Neuronal stem cell (in vitro differentiated cells): Measurements from ENCODE around the gene STAT1. TPM values are rescaled to one million over a fixed set of nuclear protein-coding genes. Genes with fewer than 3 reads are reported as not detected.

ENCODE experiments used
- DNase-seq: peaks from one replicate; pipeline ENCODE4 v3.0.0-alpha.2; 2013; ENCODE audit warnings: low spot score
- H2AFZ ChIP-seq: one replicate; pipeline ENCODE4 v1.6.1; 2013; ENCODE audit warnings: mild to moderate bottlenecking, low read length, inconsistent platforms
- H2AK5ac ChIP-seq: 2 replicates; pipeline ENCODE4 v1.6.1; 2013; ENCODE audit warnings: low read depth, mild to moderate bottlenecking, inconsistent platforms, low read length, moderate library complexity, mixed read lengths
- H2BK120ac ChIP-seq: 2 replicates; pipeline ENCODE4 v1.6.1; 2013; ENCODE audit warnings: low read depth, mild to moderate bottlenecking, inconsistent platforms, low read length, moderate library complexity, mixed read lengths
- H2BK12ac ChIP-seq: one replicate; pipeline ENCODE4 v1.6.1; 2013; ENCODE audit warnings: low read length, inconsistent platforms
- H2BK15ac ChIP-seq: 2 replicates; pipeline ENCODE4 v1.6.1; 2013; ENCODE audit warnings: mild to moderate bottlenecking, low read length, inconsistent platforms, mixed read lengths
- H2BK5ac ChIP-seq: one replicate; pipeline ENCODE4 v1.6.1; 2013; ENCODE audit warnings: inconsistent platforms, mild to moderate bottlenecking, low read length, moderate library complexity
- H3K14ac ChIP-seq: one replicate; pipeline ENCODE4 v1.6.1; 2013; ENCODE audit warnings: low read length, inconsistent platforms
- H3K18ac ChIP-seq: 2 replicates; pipeline ENCODE4 v1.6.1; 2013; ENCODE audit warnings: low read length, inconsistent platforms
- H3K23ac ChIP-seq: 2 replicates; pipeline ENCODE4 v1.6.1; 2013; ENCODE audit warnings: low read depth, mild to moderate bottlenecking, mixed read lengths, low read length, inconsistent platforms; ENCODE audit not compliant: poor library complexity
- H3K27ac ChIP-seq: replicated peaks from 3 replicates; pipeline ENCODE4 v1.5.1; 2013; ENCODE audit warnings: low read length, inconsistent platforms
- H3K27me3 ChIP-seq, 3 experiments: 2 replicates each; pipeline ENCODE4 v1.6.1; 2013; ENCODE audit warnings: low read length in 3 of 3, mild to moderate bottlenecking in 2 of 3, inconsistent platforms in 1 of 3, low read depth in 1 of 3, mixed read lengths in 1 of 3, moderate library complexity in 1 of 3; ENCODE audit not compliant: control insufficient read depth in 3 of 3, insufficient read depth in 3 of 3
- H3K36me3 ChIP-seq, 2 donors: replicated peaks in 1 of 2; 2 replicates each; pipeline ENCODE4 v1.6.1; 2013; ENCODE audit warnings: low read length in 2 of 2; ENCODE audit not compliant: control insufficient read depth in 2 of 2, insufficient read depth in 2 of 2
- H3K4ac ChIP-seq: 2 replicates; pipeline ENCODE4 v1.6.1; 2013; ENCODE audit warnings: inconsistent platforms, mild to moderate bottlenecking, low read length, moderate library complexity
- H3K4me1 ChIP-seq, 2 donors: 1 replicate in 1 of 2; 2 replicates in 1 of 2; pipeline ENCODE4 v1.6.1; 2013; ENCODE audit warnings: low read length in 2 of 2, low read depth in 1 of 2; ENCODE audit not compliant: control insufficient read depth in 2 of 2, insufficient read depth in 1 of 2
- H3K4me2 ChIP-seq: one replicate; pipeline ENCODE4 v1.6.1; 2013; ENCODE audit warnings: mild to moderate bottlenecking, low read length, inconsistent platforms; ENCODE audit not compliant: insufficient read depth, poor library complexity, severe bottlenecking
- H3K4me3 ChIP-seq, 2 donors: 2 replicates each; pipeline ENCODE4 v1.5.1; 2013; ENCODE audit warnings: low read length in 2 of 2, mild to moderate bottlenecking in 2 of 2, inconsistent platforms in 1 of 2, moderate library complexity in 1 of 2
- H3K79me1 ChIP-seq: one replicate; pipeline ENCODE4 v1.6.1; 2013; ENCODE audit warnings: low read depth, mild to moderate bottlenecking, inconsistent platforms, low read length, moderate library complexity
- H3K9ac ChIP-seq: one replicate; pipeline ENCODE4 v1.6.1; 2013; ENCODE audit warnings: mild to moderate bottlenecking, low read depth, low read length, inconsistent platforms; ENCODE audit not compliant: poor library complexity
- H3K9me3 ChIP-seq, 2 donors: replicated peaks in 1 of 2; 2 replicates each; pipeline versions ENCODE3 to v1.6.1; 2013; ENCODE audit warnings: low read length in 2 of 2, mild to moderate bottlenecking in 2 of 2, inconsistent platforms in 1 of 2, low read depth in 1 of 2, mixed read lengths in 1 of 2, moderate library complexity in 1 of 2; ENCODE audit not compliant: control insufficient read depth in 2 of 2, insufficient read depth in 1 of 2
- H4K8ac ChIP-seq: one replicate; pipeline ENCODE4 v1.6.1; 2013; ENCODE audit warnings: low read depth, mild to moderate bottlenecking, inconsistent platforms, low read length, moderate library complexity
- H4K91ac ChIP-seq: one replicate; pipeline ENCODE4 v1.6.1; 2013; ENCODE audit warnings: low read length, low read depth, mild to moderate bottlenecking, inconsistent platforms; ENCODE audit not compliant: poor library complexity
- WGBS, 2 donors: extraction: QIAGEN DNeasy Blood & Tissue Kit; methylation state at CpG; one replicate each; pipeline ENCODE4 v1.1.7; 2013; ENCODE audit warnings: missing lambda C conversion rate in 2 of 2, mixed read lengths in 1 of 2; ENCODE audit not compliant: insufficient read length in 2 of 2, insufficient replicate concordance in 1 of 2; ENCODE audit errors: extremely low coverage in 2 of 2; 5-methylcytosine and 5-hydroxymethylcytosine counted together
- polyA plus RNA-seq, 2 experiments: library from polyadenylated mRNA; stranded (reverse); fragments of 200-250 nt; gene quantifications; one replicate each; pipeline ENCODE4 v1.2.3, GENCODE V29; 2013

The STAT1 gene
- polyA plus RNA-seq (2013, experiment 1 of 2): 30.6 TPM
- polyA plus RNA-seq (2013, experiment 2 of 2): 31.1 TPM

DNA sequence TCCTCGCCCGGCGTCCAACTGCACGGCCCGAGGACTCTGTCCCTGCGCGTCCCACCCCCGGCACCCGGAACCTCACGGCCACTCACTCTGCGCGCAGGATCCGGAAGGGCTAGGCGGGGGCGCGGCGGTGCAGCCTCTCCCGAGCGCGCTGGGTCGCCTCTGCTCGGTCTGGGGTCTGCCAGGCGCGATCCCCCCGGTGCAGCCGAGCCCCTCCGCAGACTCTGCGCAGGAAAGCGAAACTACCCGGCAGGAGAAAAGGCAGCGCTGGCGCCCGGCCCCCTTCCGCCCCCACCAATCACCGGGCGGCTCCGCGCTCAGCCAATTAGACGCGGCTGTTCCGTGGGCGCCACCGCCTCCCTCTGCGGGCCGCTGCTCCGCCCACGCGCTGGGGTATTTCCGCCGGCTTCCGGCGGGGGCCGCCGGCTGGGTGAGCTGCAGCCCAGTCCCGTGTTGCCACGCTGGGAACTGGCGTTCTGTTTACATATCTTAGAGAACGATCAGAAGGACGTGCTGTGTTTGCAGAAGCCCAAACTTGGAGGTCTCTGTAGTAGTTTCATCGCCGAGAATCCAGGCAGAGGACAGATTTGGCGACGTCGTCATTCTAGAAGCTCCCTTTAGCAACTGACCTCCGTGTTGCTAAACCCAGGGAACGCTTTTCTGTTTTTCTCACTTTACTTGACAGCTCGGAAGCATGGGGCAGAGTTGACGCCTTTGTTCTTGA, at the start of gene STAT1:
Gene STAT1 (minus strand): TSS at position 240 of the 721 bp plus-strand sequence. CDS start 4,168 bp downstream, outside the sequence.
- peak within 1 kb of the TSS; percentile 97 for H3K9ac ChIP-seq
- no peak within 1 kb of the TSS for H3K14ac ChIP-seq
- peaks cover 6 to 7% of the 10 kb centered on the region in 2 donors for H3K4me1 ChIP-seq
- peaks cover 0 to 24% of the 10 kb centered on the region in 2 donors for H3K36me3 ChIP-seq
- no peak within 1 kb of the TSS for H2BK12ac ChIP-seq
- no peaks in the 10 kb centered on the region for H3K9me3 ChIP-seq
- peaks cover 0 to 6% (median 0%) of the 10 kb centered on the region in 3 experiments for H3K27me3 ChIP-seq
- no peak within 1 kb of the TSS for H2AK5ac ChIP-seq
- peak within 1 kb of the TSS; percentile 85 for H3K4me2 ChIP-seq
- no peak within 1 kb of the TSS for H2BK15ac ChIP-seq
- H2AFZ ChIP-seq: peak within 1 kb of the TSS; percentile 85
- no CpG with 5 or more reads among the region's 68 CpGs for WGBS, 2 donors
- no peak within 1 kb of the TSS for H2BK120ac ChIP-seq
- H3K79me1 ChIP-seq: no peaks in the 10 kb centered on the region
- peak within 1 kb of the TSS; percentile 91 for H3K18ac ChIP-seq
- no peak within 1 kb of the TSS for H3K27ac ChIP-seq
- no peak within 1 kb of the TSS for H4K8ac ChIP-seq
- H4K91ac ChIP-seq: no peak within 1 kb of the TSS
- peak within 1 kb of the TSS; percentile 86 for H3K23ac ChIP-seq
- DNase-seq: peak; percentile 92
- peak within 1 kb of the TSS; percentile 61 to 95 for H3K4me3 ChIP-seq
- H3K4ac ChIP-seq: no peak within 1 kb of the TSS
- H2BK5ac ChIP-seq: no peak within 1 kb of the TSS

DNA sequence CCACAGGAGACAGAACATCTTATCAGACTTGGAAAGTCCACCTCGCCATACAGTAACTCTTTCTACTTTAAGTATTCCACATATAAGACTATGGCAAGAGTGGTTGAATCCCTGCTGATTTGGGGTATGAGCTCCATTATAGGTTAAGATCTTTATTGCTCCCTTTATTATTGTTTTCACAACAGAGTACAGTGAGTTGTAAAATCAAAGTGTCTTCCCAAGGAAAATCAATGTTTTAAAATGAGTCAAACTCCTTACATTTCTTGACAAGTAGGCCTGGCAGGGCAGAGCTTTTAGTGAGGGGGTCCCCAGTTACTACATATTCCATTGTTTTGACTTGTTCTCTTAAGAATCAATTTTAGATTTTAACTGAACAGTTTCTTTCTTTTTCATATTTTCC, 49.6 kb upstream of the STAT1 start:
- Histone ChIP-seq H3K36me3 (no peaks in the 10 kb centered on the region), H2BK5ac (no peak overlapping the region), H4K8ac (no peak overlapping the region), H3K27me3 (no peaks in the 10 kb centered on the region), H3K4me2 (no peak overlapping the region), H3K79me1 (no peaks in the 10 kb centered on the region), H2AFZ (no peak overlapping the region), H2BK120ac (no peak overlapping the region), H3K9me3 (no peaks in the 10 kb centered on the region), H3K9ac (no peak overlapping the region), H3K14ac (no peak overlapping the region), H2BK12ac (no peak overlapping the region), H3K4ac (no peak overlapping the region), H3K4me3 (no peak overlapping the region), H3K23ac (no peak overlapping the region), H3K18ac (no peak overlapping the region), H2BK15ac (no peak overlapping the region), H4K91ac (no peak overlapping the region), H2AK5ac (no peak overlapping the region), H3K4me1 (no peaks in the 10 kb centered on the region), H3K27ac (no peak overlapping the region)
- no CpG with 5 or more reads among the region's 1 CpG for WGBS, 2 donors
- no peak for DNase-seq

DNA sequence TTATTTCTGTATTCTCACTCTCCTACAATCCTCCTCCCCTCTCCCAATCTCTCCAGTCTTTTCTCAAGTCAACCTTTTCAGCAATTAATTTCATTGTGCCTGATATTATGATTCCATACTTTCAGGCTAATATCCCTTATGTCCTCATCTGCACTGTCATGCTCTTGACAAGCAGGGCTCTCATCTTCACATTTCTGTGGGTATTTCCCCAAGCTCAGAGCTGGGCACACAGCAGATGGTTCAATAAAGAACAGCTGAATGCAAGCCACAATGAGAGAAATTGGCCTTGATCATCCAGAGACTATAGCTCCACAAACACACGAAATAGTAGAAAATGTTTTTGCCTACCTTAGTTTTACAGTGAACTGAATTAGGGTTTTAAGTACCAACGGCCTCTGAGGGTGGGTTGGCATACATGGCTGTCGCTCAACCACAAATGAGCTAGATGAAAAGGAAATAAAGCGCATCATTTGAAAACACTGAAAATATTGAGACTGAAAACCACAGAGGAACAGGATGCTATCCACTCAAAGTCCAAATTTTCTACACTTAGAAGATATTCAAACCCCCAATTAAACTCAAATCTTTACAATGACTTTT, 47.5 kb upstream of the STAT1 start:
- Histone ChIP-seq H3K18ac (no peak overlapping the region), H2AK5ac (no peak overlapping the region), H3K36me3 (no peaks in the 10 kb centered on the region), H3K4me2 (no peak overlapping the region), H4K8ac (no peak overlapping the region), H2AFZ (no peak overlapping the region), H2BK5ac (no peak overlapping the region), H4K91ac (no peak overlapping the region), H3K27me3 (no peaks in the 10 kb centered on the region), H2BK120ac (no peak overlapping the region), H3K9me3 (no peaks in the 10 kb centered on the region), H3K9ac (no peak overlapping the region), H3K4me3 (no peak overlapping the region), H3K4ac (no peak overlapping the region), H2BK12ac (no peak overlapping the region), H3K79me1 (no peaks in the 10 kb centered on the region), H3K14ac (no peak overlapping the region), H3K4me1 (no peaks in the 10 kb centered on the region), H3K27ac (no peak overlapping the region), H3K23ac (no peak overlapping the region), H2BK15ac (no peak overlapping the region)
- no CpG with 5 or more reads among the region's 4 CpGs for WGBS, 2 donors
- no peak for DNase-seq

DNA sequence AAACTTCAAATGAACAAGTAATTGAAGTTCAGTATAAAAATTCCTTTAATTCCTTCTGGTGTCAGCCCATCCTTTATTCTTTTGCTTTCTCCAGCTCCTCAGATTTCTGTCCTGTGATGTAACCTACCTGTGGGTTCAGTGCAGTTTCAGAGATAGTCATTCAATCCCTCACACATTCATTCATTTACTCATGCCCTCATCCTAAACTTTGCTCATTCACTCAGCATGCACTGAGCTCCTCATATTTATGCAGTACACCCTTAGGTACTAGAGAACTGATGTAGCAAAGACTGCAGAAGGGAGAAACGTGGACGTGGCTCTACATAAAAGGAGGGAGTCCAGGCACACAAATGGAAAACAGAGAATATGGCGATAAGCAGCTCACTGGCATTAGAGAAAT, 45.3 kb upstream of the STAT1 start:
- no peaks in the 10 kb centered on the region for H3K36me3 ChIP-seq
- no peak overlapping the region for H3K4me2 ChIP-seq
- no peak overlapping the region for H3K4me3 ChIP-seq
- H3K18ac ChIP-seq: no peak overlapping the region
- H2AK5ac ChIP-seq: no peak overlapping the region
- no peak overlapping the region for H3K4ac ChIP-seq
- H3K79me1 ChIP-seq: no peaks in the 10 kb centered on the region
- H2BK12ac ChIP-seq: no peak overlapping the region
- no peaks in the 10 kb centered on the region for H3K27me3 ChIP-seq
- H3K4me1 ChIP-seq: no peaks in the 10 kb centered on the region
- no peak overlapping the region for H2AFZ ChIP-seq
- H3K27ac ChIP-seq: no peak overlapping the region
- H3K9me3 ChIP-seq: no peaks in the 10 kb centered on the region
- H2BK5ac ChIP-seq: no peak overlapping the region
- no peak for DNase-seq
- H4K91ac ChIP-seq: no peak overlapping the region
- H2BK15ac ChIP-seq: no peak overlapping the region
- H3K14ac ChIP-seq: no peak overlapping the region
- no peak overlapping the region for H3K23ac ChIP-seq
- no peak overlapping the region for H4K8ac ChIP-seq
- no peak overlapping the region for H2BK120ac ChIP-seq
- no peak overlapping the region for H3K9ac ChIP-seq
- WGBS, 2 donors: no CpG with 5 or more reads among the region's 3 CpGs
